ENCODE results near the gene BYSL.

GRCh38 chr6:41941280-41942066 lies 20.2 kb downstream of the BYSL start, which contains the start of gene CCND3:
- peak in 1 of 6 experiments; percentile 1 for TF ChIP-seq CTCF (IDR thresholded peaks at IDR 0.05)
- peak; percentile 62 to 73 for TF ChIP-seq POLR2A (IDR thresholded peaks at IDR 0.05)

Data from adrenal gland (tissue), 5 donors.